Measurements from ENCODE around the gene PUSL1.
A peak's percentile ranks its signal among the peaks of the same experiment; 100 is the strongest.

The PUSL1 gene

GRCh38 chr1:1337793-1338147 is 29.4 kb downstream of the PUSL1 start:
- no peak for TF ChIP-seq CTCF (conservative IDR thresholded peaks at IDR 0.05; ENCODE audit: low read depth)
- H3K27ac ChIP-seq = peak overlapping the region; percentile 68
- ChIA-PET CTCF (no interaction called here), POLR2A (ENCODE audit: low non-redundant PET) (no interaction called here)
- DNase-seq (ENCODE audit: low spot score) = peak; percentile 87

GRCh38 chr1:1338278-1338677 is 29.9 kb downstream of the PUSL1 start:
- ChIA-PET CTCF (interaction anchor here (0.5 kb wide), 1 partner anchor 173 kb away, joined by 5 read pairs; no protein-coding TSS in a partner anchor), POLR2A (ENCODE audit: low non-redundant PET) (no interaction called here)
- TF ChIP-seq CTCF (conservative IDR thresholded peaks at IDR 0.05; ENCODE audit: low read depth) = no peak
- DNase-seq (ENCODE audit: low spot score) = no peak
- peak overlapping the region; percentile 68 for H3K27ac ChIP-seq

- DNase-seq (ENCODE audit: low spot score) = no peak
- TF ChIP-seq CTCF (conservative IDR thresholded peaks at IDR 0.05; ENCODE audit: low read depth) = no peak
- POLR2A ChIA-PET (ENCODE audit: low non-redundant PET) = no interaction called here
- H3K27ac ChIP-seq = 0 out of 2 replicates have a peak overlapping the region, but pooled peaks have one; percentile 14
- CTCF ChIA-PET = no interaction called here
These were observed 31.8 kb downstream of the PUSL1 start for GRCh38 chr1:1340185-1340584.

- CTCF ChIA-PET = no interaction called here
- POLR2A ChIA-PET (ENCODE audit: low non-redundant PET) = no interaction called here
- H3K27ac ChIP-seq = peak overlapping the region; percentile 98
- TF ChIP-seq CTCF (conservative IDR thresholded peaks at IDR 0.05; ENCODE audit: low read depth) = no peak
- no peak for DNase-seq (ENCODE audit: low spot score)
These were observed 32.6 kb downstream of the PUSL1 start for GRCh38 chr1:1340791-1341548.

GRCh38 chr1:1341549-1342021 is 33.2 kb downstream of the PUSL1 start:
- peak overlapping the region; percentile 98 for H3K27ac ChIP-seq
- no peak for DNase-seq (ENCODE audit: low spot score)
- ChIA-PET CTCF (no interaction called here), POLR2A (ENCODE audit: low non-redundant PET) (no interaction called here)
- no peak for TF ChIP-seq CTCF (conservative IDR thresholded peaks at IDR 0.05; ENCODE audit: low read depth)

- no peak for DNase-seq (ENCODE audit: low spot score)
- ChIA-PET POLR2A (ENCODE audit: low non-redundant PET) (no interaction called here), CTCF (no interaction called here)
- peak overlapping the region; percentile 98 for H3K27ac ChIP-seq
- TF ChIP-seq CTCF (conservative IDR thresholded peaks at IDR 0.05; ENCODE audit: low read depth) = no peak
These were observed 33.7 kb downstream of the PUSL1 start for GRCh38 chr1:1342061-1342562.

Data from RWPE1 (cell line).